Measurements from ENCODE around the gene PIP4K2B.

The PIP4K2B gene
- 64.1 to 88.5 (median 83.2) reads per million in 3 donors for total RNA-seq

DNA sequence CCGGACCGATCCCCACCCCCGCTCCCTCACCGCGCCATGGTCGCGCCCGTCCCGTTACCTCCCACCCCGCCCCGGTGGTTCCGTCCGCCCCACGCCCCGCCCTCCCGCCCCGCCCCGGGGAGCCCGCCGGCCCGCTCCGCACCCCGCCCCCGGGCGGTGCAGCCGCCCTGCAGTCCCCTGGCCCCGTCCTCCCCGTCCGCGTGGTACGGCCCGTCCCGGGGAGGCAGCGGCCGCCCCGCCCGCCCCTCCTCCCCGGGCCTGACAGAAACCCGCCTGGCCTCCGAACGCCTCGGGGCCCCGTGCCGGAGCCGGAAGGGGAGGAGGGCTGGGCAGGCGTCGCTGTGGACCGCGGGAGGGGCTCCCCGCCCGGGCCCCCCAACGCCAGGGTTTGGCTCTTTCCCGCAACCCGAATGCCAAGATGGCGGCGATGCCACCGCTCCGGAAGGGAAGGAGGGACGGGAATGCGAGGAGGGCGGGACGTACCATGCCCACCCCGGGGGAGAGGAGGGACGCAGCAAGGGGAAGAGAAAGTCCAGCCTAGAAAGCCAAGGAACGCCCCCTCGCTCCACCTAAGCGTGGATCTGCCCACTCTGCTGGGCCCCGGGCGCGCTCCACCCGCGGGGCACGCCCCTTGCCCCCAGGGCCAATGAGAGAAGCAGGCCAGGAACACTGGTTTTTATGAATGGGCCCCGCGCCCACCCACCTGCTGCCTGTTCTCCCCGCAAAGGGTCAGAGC, at the start of gene PIP4K2B:
PIP4K2B (minus strand) TSS at position 56 of the 736 bp plus-strand sequence. CDS start 132 bp downstream, outside the sequence.
- Histone ChIP-seq H3K27me3 (replicated peaks; ENCODE audit: control insufficient read depth, insufficient read depth, low read length, poor library complexity, severe bottlenecking) (no peaks in the 10 kb centered on the region), H3K9me3 (ENCODE audit: control insufficient read depth, low read length) (no peaks in the 10 kb centered on the region), H3K4me3 (ENCODE audit: insufficient read depth, low read depth, low read length, poor library complexity, severe bottlenecking) (peak within 1 kb of the TSS; percentile 94), H3K27ac (ENCODE audit: insufficient read depth, low read length, poor library complexity, severe bottlenecking) (peak within 1 kb of the TSS; percentile 87), H3K36me3 (ENCODE audit: control insufficient read depth, insufficient read depth, low read length) (peaks cover 26% of the 10 kb centered on the region), H3K4me1 (ENCODE audit: control insufficient read depth, insufficient read depth, low read length, poor library complexity, severe bottlenecking) (peaks cover 17% of the 10 kb centered on the region)
- DNase-seq = peak; percentile 73 to 84 (median 75)

DNA sequence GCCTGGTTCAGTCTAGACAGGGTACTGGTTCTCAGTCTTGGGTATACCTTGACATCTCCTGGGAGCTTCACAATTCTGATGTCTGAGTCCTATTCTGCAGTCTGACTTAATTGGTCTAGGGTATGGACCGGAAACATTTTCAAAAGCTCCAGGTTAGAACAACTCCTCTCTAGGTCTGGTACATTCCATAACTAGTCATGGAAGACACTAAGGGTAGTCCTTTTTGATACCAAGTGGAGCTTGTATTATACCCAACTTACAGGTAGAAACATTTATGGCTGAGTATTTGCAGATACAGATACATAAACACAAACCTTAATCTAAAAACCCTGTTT, 49.2 kb upstream of the PIP4K2B start:
- no peak for DNase-seq
- no peaks in the 10 kb centered on the region for H3K27me3 ChIP-seq (replicated peaks; ENCODE audit: control insufficient read depth, insufficient read depth, low read length, poor library complexity, severe bottlenecking)
- peaks cover 22% of the 10 kb centered on the region for H3K4me1 ChIP-seq (ENCODE audit: control insufficient read depth, insufficient read depth, low read length, poor library complexity, severe bottlenecking)
- peaks cover 49% of the 10 kb centered on the region for H3K36me3 ChIP-seq (ENCODE audit: control insufficient read depth, insufficient read depth, low read length)
- H3K4me3 ChIP-seq (ENCODE audit: insufficient read depth, low read depth, low read length, poor library complexity, severe bottlenecking) = no peak overlapping the region
- H3K27ac ChIP-seq (ENCODE audit: insufficient read depth, low read length, poor library complexity, severe bottlenecking) = no peak overlapping the region
- no peaks in the 10 kb centered on the region for H3K9me3 ChIP-seq (ENCODE audit: control insufficient read depth, low read length)

DNA sequence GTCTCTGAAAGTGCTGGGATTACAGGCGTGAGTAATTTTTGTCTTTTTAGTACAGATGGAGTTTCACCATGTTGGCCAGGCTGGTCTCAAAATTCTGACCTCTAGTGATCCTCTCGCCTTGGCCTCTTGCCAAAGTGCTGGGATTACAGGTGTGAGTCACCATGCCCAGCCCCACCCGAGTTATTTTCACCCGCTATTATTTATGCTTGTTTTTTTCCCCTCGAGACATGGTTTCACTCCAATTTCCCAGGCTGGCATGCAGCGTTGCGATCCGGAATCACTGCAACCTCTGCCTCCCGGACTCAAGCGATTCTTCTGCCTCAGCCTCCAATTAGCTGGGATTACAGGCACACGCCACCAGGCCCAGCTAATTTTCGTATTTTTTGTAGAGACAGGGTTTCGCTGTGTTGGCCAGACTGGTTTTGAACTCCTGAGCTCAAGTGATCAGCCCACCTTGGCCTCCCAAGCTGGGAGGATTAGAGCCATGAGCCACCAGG, 45.0 kb upstream of the PIP4K2B start:
- no peak for DNase-seq
- no peaks in the 10 kb centered on the region for H3K4me1 ChIP-seq (ENCODE audit: control insufficient read depth, insufficient read depth, low read length, poor library complexity, severe bottlenecking)
- peaks cover 19% of the 10 kb centered on the region for H3K36me3 ChIP-seq (ENCODE audit: control insufficient read depth, insufficient read depth, low read length)
- H3K27me3 ChIP-seq (replicated peaks; ENCODE audit: control insufficient read depth, insufficient read depth, low read length, poor library complexity, severe bottlenecking) = no peaks in the 10 kb centered on the region
- no peaks in the 10 kb centered on the region for H3K9me3 ChIP-seq (ENCODE audit: control insufficient read depth, low read length)
- no peak overlapping the region for H3K27ac ChIP-seq (ENCODE audit: insufficient read depth, low read length, poor library complexity, severe bottlenecking)
- H3K4me3 ChIP-seq (ENCODE audit: insufficient read depth, low read depth, low read length, poor library complexity, severe bottlenecking) = no peak overlapping the region

DNA sequence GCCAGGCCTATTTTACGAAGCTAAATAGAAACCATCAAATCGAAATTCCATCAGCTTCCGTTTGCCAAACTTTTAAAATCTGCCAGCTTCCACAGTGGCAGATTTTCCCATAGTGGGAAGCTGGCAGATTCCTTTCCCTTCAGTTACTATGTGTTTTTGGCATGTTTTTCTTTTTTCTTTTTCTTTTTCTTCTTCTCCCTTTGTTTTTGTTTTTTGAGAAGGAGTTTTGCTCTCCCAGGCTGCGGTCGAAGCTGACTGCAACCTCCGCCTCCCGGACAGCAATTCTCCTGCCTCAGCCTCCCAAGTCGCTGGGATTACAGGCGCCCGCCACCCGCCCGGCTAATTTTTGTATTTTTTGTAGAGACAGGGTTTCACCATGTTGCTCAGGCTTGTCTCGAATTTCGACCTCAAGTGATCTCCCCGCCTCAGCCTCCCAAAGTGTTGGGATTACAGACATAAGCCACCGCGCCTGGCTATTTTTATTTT, 26.4 kb upstream of the PIP4K2B start:
- no peaks in the 10 kb centered on the region for H3K27me3 ChIP-seq (replicated peaks; ENCODE audit: control insufficient read depth, insufficient read depth, low read length, poor library complexity, severe bottlenecking)
- peak overlapping the region; percentile 82 for H3K4me3 ChIP-seq (ENCODE audit: insufficient read depth, low read depth, low read length, poor library complexity, severe bottlenecking)
- H3K9me3 ChIP-seq (ENCODE audit: control insufficient read depth, low read length) = no peaks in the 10 kb centered on the region
- peaks cover 7% of the 10 kb centered on the region for H3K36me3 ChIP-seq (ENCODE audit: control insufficient read depth, insufficient read depth, low read length)
- H3K27ac ChIP-seq (ENCODE audit: insufficient read depth, low read length, poor library complexity, severe bottlenecking) = peak overlapping the region; percentile 98
- no peak for DNase-seq
- peaks cover 15% of the 10 kb centered on the region for H3K4me1 ChIP-seq (ENCODE audit: control insufficient read depth, insufficient read depth, low read length, poor library complexity, severe bottlenecking)

DNA sequence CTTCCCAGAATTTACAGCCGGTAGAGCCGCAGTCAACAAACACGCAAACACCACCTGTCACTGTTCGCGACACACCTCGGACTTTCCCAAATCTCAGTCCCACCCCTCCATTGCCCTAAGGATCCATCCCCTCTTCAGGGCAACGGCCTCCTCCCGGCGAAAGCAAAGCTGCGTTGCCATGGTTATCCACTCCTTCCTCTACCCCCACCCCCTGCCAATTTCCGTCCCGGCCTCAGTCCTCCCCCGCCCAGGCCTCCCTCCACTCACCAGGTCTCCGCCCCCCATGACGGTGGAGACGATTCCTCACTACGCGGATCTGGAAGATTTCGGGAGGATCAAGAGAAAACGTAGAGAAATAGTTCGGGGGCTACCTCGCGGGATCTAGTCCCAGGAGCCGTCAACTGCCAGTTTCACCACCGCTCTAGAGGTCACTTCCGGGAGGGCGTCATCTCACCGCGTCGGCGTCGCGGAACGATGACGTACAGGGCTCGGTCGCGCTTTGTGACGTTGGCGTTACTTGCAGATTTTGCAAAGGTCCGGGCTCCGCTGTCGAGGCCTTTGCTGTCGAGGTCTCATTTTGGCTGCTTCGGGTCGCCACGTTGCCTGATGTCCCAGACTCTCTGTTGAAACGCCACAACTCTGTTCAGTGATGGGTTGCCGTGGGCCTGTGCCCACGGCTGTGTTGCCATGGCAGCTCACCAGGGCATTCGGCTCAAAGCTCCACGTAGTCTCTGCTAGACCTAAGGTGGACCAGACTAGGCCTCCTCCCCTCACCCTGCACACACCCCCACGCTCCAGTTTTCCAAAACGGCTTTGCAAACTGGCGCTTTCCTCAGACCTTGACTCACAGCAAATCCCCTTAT, 25.8 kb upstream of the PIP4K2B start, which contains the start of gene CWC25:
CWC25 (minus strand) TSS at position 423 of the 863 bp plus-strand sequence; CDS start at position 285, 138 bp downstream.
- H3K27ac ChIP-seq (ENCODE audit: insufficient read depth, low read length, poor library complexity, severe bottlenecking) = peak within 1 kb of the TSS; percentile 98
- H3K36me3 ChIP-seq (ENCODE audit: control insufficient read depth, insufficient read depth, low read length) = peaks cover 14% of the 10 kb centered on the region
- H3K4me3 ChIP-seq (ENCODE audit: insufficient read depth, low read depth, low read length, poor library complexity, severe bottlenecking) = peak within 1 kb of the TSS; percentile 82
- no peaks in the 10 kb centered on the region for H3K9me3 ChIP-seq (ENCODE audit: control insufficient read depth, low read length)
- DNase-seq = peak; percentile 91 to 95 (median 94)
- H3K27me3 ChIP-seq (replicated peaks; ENCODE audit: control insufficient read depth, insufficient read depth, low read length, poor library complexity, severe bottlenecking) = no peaks in the 10 kb centered on the region
- peaks cover 15% of the 10 kb centered on the region for H3K4me1 ChIP-seq (ENCODE audit: control insufficient read depth, insufficient read depth, low read length, poor library complexity, severe bottlenecking)

DNA sequence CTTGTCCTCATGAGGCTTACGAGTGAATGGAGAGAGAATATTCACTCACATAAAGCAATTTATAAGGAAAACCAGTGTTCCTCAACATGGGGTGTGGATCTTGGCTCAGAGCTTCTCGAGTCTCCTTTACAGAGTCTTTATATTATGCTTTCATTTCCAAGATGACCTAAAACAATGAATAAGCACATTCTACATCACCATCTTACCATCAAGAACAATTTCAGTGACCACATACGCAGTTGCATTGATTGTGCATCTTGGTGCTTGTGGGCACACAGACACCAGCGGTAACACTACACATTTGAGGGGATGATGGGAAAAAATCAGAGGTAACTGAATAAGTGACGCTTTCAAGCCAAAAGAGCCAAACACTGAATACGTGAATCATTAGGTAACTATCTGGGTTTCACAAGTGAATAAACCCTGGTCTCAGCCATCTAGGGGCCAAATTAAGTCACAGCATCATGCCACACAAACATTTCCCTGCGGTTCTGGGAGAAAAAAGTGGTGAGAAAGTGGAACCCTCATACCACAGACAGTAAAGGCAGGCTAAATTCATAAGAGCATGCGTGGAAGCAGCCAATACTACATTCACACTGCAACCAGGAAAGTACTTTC, 16.3 kb upstream of the PIP4K2B start:
- Histone ChIP-seq H3K9me3 (ENCODE audit: control insufficient read depth, low read length) (no peaks in the 10 kb centered on the region), H3K27ac (ENCODE audit: insufficient read depth, low read length, poor library complexity, severe bottlenecking) (no peak overlapping the region), H3K36me3 (ENCODE audit: control insufficient read depth, insufficient read depth, low read length) (peaks cover 52% of the 10 kb centered on the region), H3K4me1 (ENCODE audit: control insufficient read depth, insufficient read depth, low read length, poor library complexity, severe bottlenecking) (no peaks in the 10 kb centered on the region), H3K27me3 (replicated peaks; ENCODE audit: control insufficient read depth, insufficient read depth, low read length, poor library complexity, severe bottlenecking) (no peaks in the 10 kb centered on the region), H3K4me3 (ENCODE audit: insufficient read depth, low read depth, low read length, poor library complexity, severe bottlenecking) (no peak overlapping the region)
- DNase-seq = no peak

DNA sequence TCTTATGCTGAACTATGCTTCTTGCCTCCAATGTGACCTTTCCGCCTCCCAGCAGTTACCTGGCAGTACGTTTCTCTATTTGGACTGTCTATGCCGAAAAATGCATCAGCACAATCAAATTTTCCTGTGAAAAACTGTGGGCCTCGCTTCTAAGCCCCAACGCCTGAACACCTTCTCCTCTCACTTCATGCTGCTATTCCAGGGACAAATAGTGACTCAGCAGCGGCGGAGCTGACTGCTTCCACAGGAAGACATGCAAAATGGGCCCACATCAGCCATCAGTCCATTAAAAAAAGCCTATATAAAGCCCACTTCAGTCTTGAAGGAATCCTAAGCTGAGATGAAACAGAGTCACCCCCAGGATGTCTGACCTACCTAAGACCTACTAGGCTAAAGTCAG, 10.5 kb upstream of the PIP4K2B start:
- Histone ChIP-seq H3K27ac (ENCODE audit: insufficient read depth, low read length, poor library complexity, severe bottlenecking) (no peak overlapping the region), H3K36me3 (ENCODE audit: control insufficient read depth, insufficient read depth, low read length) (peaks cover 68% of the 10 kb centered on the region), H3K27me3 (replicated peaks; ENCODE audit: control insufficient read depth, insufficient read depth, low read length, poor library complexity, severe bottlenecking) (no peaks in the 10 kb centered on the region), H3K9me3 (ENCODE audit: control insufficient read depth, low read length) (no peaks in the 10 kb centered on the region), H3K4me3 (ENCODE audit: insufficient read depth, low read depth, low read length, poor library complexity, severe bottlenecking) (no peak overlapping the region), H3K4me1 (ENCODE audit: control insufficient read depth, insufficient read depth, low read length, poor library complexity, severe bottlenecking) (no peaks in the 10 kb centered on the region)
- no peak for DNase-seq

DNA sequence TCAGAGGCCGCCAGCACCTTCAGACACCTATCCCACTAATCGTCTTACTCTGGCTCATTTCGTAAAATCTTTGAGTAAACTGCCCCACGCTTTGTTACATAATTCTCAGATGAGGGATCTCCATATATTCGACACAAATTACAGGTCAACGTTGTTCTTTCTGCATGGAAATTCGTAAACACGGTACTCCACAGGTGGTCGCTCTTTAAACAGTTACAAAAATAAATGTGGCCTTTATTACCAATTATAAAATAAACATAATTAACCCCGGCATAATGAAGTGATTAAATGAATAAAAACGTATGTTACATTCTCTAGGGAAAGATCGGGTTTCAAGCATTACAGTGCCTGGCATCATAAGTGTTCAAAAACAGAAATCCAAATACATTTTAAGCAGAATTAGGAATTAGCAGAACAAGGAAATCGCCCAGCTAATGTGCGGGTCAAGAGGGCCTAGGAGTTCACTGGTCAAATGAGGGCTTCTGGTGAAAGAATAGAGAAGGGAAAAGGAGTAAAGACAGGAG, 943 bp upstream of the PIP4K2B start:
- peaks cover 17% of the 10 kb centered on the region for H3K4me1 ChIP-seq (ENCODE audit: control insufficient read depth, insufficient read depth, low read length, poor library complexity, severe bottlenecking)
- H3K27ac ChIP-seq (ENCODE audit: insufficient read depth, low read length, poor library complexity, severe bottlenecking) = peak overlapping the region; percentile 87
- no peaks in the 10 kb centered on the region for H3K9me3 ChIP-seq (ENCODE audit: control insufficient read depth, low read length)
- peaks cover 30% of the 10 kb centered on the region for H3K36me3 ChIP-seq (ENCODE audit: control insufficient read depth, insufficient read depth, low read length)
- H3K27me3 ChIP-seq (replicated peaks; ENCODE audit: control insufficient read depth, insufficient read depth, low read length, poor library complexity, severe bottlenecking) = no peaks in the 10 kb centered on the region
- no peak for DNase-seq
- H3K4me3 ChIP-seq (ENCODE audit: insufficient read depth, low read depth, low read length, poor library complexity, severe bottlenecking) = peak overlapping the region; percentile 93

DNA sequence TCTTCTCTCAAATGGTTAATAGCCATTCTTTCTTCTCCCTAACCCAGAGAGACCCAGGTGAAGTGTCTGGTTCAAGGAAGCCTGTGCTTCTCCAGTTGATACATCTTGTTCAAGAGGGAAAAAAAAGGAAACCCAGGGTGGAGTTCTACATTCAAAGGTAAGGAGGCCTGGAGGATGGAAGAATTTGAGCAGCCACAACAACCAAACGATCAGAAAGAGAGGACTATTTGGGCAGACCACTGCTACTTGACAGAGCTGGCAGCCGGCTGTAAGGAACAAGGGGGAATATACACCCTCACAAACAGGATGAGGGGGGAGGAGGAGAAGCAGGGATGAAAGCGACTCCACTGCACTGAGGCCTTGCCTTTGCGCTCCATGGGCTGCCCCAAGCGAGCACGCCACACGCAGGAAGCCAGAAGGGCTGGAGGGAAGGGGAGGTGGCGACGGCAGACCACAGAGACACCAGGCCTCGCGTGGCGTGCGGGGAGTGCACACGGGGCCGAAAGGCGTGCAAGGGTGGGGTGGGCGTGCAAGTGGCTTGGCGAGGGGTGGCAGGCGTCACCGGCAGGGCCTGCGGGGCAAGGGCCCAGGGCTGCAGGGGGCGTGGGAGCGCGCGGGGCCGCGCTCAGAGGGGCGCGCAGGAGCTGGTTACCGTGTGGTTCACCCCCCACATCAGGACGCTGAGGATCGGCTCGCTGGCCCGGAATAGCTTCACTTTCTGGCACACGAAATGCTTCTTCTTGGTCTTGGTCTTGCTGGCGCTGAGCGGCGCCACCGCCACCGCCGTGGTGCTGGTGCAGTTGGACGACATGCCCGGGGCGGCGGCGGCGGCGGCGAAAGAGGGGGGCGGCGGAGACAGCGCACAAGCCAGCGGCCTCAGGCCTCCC, 499 bp downstream of the PIP4K2B start:
- Histone ChIP-seq H3K9me3 (ENCODE audit: control insufficient read depth, low read length) (no peaks in the 10 kb centered on the region), H3K36me3 (ENCODE audit: control insufficient read depth, insufficient read depth, low read length) (peaks cover 22% of the 10 kb centered on the region), H3K4me3 (ENCODE audit: insufficient read depth, low read depth, low read length, poor library complexity, severe bottlenecking) (peak overlapping the region; percentile 94), H3K27me3 (replicated peaks; ENCODE audit: control insufficient read depth, insufficient read depth, low read length, poor library complexity, severe bottlenecking) (no peaks in the 10 kb centered on the region), H3K4me1 (ENCODE audit: control insufficient read depth, insufficient read depth, low read length, poor library complexity, severe bottlenecking) (peaks cover 17% of the 10 kb centered on the region), H3K27ac (ENCODE audit: insufficient read depth, low read length, poor library complexity, severe bottlenecking) (peak overlapping the region; percentile 65)
- peak; percentile 32 to 48 (median 42) for DNase-seq
